ENCODE results near the gene NQO1. TPM values are rescaled to one million over a fixed set of nuclear protein-coding genes. Genes with fewer than 3 reads are reported as not detected.

NQO1 gene
- polyA plus RNA-seq, 1 of the 3 experiments (the other 2 are of a cell fraction), result 152 TPM

GRCh38 chr16:69775563-69775962 is 49.2 kb upstream of the NQO1 start:
- no peak for DNase-seq
- Histone ChIP-seq H3K36me3 (replicated peaks in 1 of 2; ENCODE audit: control insufficient read depth in 1 of 2, insufficient read depth in 2 of 2, low read length in 1 of 2) (peaks cover 0 to 3% of the 10 kb centered on the region in 2 experiments), H3K27me3 (ENCODE audit: insufficient read depth) (no peaks in the 10 kb centered on the region), H3K9me2 (no peaks in the 10 kb centered on the region), H4K20me1 (ENCODE audit: insufficient read depth) (no peaks in the 10 kb centered on the region), H3K79me2 (ENCODE audit: insufficient read depth) (peaks cover 68% of the 10 kb centered on the region), H3K9me3 (no peaks in the 10 kb centered on the region), H3K27ac (ENCODE audit: low read depth in 2 of 2, low read length in 1 of 2) (no peak overlapping the region), H3F3A (replicated peaks; ENCODE audit: insufficient read depth) (peaks cover 4% of the 10 kb centered on the region), H3K4me3 (ENCODE audit: low read depth in 2 of 2, low read length in 1 of 2) (no peak overlapping the region), H2AFZ (ENCODE audit: low read depth) (no peak overlapping the region), H3K4me2 (no peak overlapping the region), H3K4me1 (ENCODE audit: control insufficient read depth in 1 of 2, insufficient read depth in 2 of 2, low read depth in 1 of 2, low read length in 1 of 2) (peaks cover 0 to 5% of the 10 kb centered on the region in 2 experiments; a peak in 2 of 4 replicates), H3K9ac (no peak overlapping the region)
- ChIA-PET POLR2A (no interaction called here), CTCF (interaction anchor here (1.1 kb wide), 1 partner anchor 54 kb away, joined by 3 read pairs; no protein-coding TSS in a partner anchor)
- TF ChIP-seq IRF3 (IDR thresholded peaks at IDR 0.05; ENCODE audit: low read depth, low read length) (no peak), ZBTB33 (IDR thresholded peaks at IDR 0.05; ENCODE audit: borderline replicate concordance, low read depth) (no peak), FOSL2 (IDR thresholded peaks at IDR 0.05; ENCODE audit: borderline replicate concordance, low read depth) (no peak), CHD2 (IDR thresholded peaks at IDR 0.05; ENCODE audit: low read length, partially characterized antibody) (no peak)

GRCh38 chr16:69773260-69773947 is 47.0 kb upstream of the NQO1 start:
- DNase-seq, result no peak
- H3K79me2 ChIP-seq (ENCODE audit: insufficient read depth), result peaks cover 73% of the 10 kb centered on the region
- no peaks in the 10 kb centered on the region for H3K9me2 ChIP-seq
- H4K20me1 ChIP-seq (ENCODE audit: insufficient read depth), result no peaks in the 10 kb centered on the region
- TF ChIP-seq CHD2 (IDR thresholded peaks at IDR 0.05; ENCODE audit: low read length, partially characterized antibody) (no peak), FOXJ3 (CRISPR knock-in tag; IDR thresholded peaks at IDR 0.05) (no peak), YY1 (IDR thresholded peaks at IDR 0.05; ENCODE audit: low read depth) (no peak), SMC3 (IDR thresholded peaks at IDR 0.05; ENCODE audit: low read depth, low read length) (no peak), NFIC (IDR thresholded peaks at IDR 0.05; ENCODE audit: borderline replicate concordance) (no peak), GATA2 (CRISPR knock-in tag; IDR thresholded peaks at IDR 0.05) (no peak), USF1 (IDR thresholded peaks at IDR 0.05; ENCODE audit: borderline replicate concordance, low read depth) (no peak), TCF12 (IDR thresholded peaks at IDR 0.05) (no peak), IRF3 (IDR thresholded peaks at IDR 0.05; ENCODE audit: low read depth, low read length) (no peak), EP300 (IDR thresholded peaks at IDR 0.05; ENCODE audit: borderline replicate concordance in 1 of 2, low read depth in 1 of 2, low read length in 1 of 2) (no peak)
- no peaks in the 10 kb centered on the region for H3K4me1 ChIP-seq (ENCODE audit: control insufficient read depth in 1 of 2, insufficient read depth in 2 of 2, low read depth in 1 of 2, low read length in 1 of 2)
- POLR2A ChIA-PET, result no interaction called here
- H3F3A ChIP-seq (replicated peaks; ENCODE audit: insufficient read depth), result no peaks in the 10 kb centered on the region
- no peaks in the 10 kb centered on the region for H3K27me3 ChIP-seq (ENCODE audit: insufficient read depth)
- H3K27ac ChIP-seq (ENCODE audit: low read depth in 2 of 2, low read length in 1 of 2), result no peak overlapping the region
- CTCF ChIA-PET, result interaction anchor here (1.6 to 2.8 kb wide), 2 partner anchors 19 to 157 kb away, joined by 3 to 9 read pairs; partner anchors contain the start of gene NOB1
- no peak overlapping the region for H3K9ac ChIP-seq
- WGBS (ENCODE audit: low lambda C conversion rate), result 93% methylated on average over 6 of the region's 6 CpGs
- no peak overlapping the region for H3K4me3 ChIP-seq (ENCODE audit: low read depth in 2 of 2, low read length in 1 of 2)
- no peak overlapping the region for H3K4me2 ChIP-seq
- H3K36me3 ChIP-seq (replicated peaks in 1 of 2; ENCODE audit: control insufficient read depth in 1 of 2, insufficient read depth in 2 of 2, low read length in 1 of 2), result peaks cover 0 to 3% of the 10 kb centered on the region in 2 experiments
- no peak overlapping the region for H2AFZ ChIP-seq (ENCODE audit: low read depth)
- no peaks in the 10 kb centered on the region for H3K9me3 ChIP-seq
